HepG2 (cell line): ENCODE data around the gene KIF1B. TPM values are rescaled to one million over a fixed set of nuclear protein-coding genes. Genes with fewer than 3 reads are reported as not detected.

Source experiments
- CEBPB ChIP-seq: IDR thresholded peaks from 2 replicates; pipeline ENCODE4 v1.6.1; 2011; ENCODE audit warnings: low read depth, low read length, improper control_type of control experiment, borderline replicate concordance
- CEBPG ChIP-seq: IDR thresholded peaks from 2 replicates; pipeline ENCODE4 v1.6.1; 2016
- ELF3 ChIP-seq: IDR thresholded peaks from 2 replicates; pipeline ENCODE4 v1.6.1; 2016; ENCODE audit warnings: missing genetic modification reagents, missing compliant biosample characterization
- FOSL2 ChIP-seq: sonication (generic); formaldehyde crosslinking; IDR thresholded peaks from 2 replicates; pipeline ENCODE4 v1.4.0; 2020; ENCODE audit warnings: missing genetic modification reagents
- FOXO1 ChIP-seq: sonication (generic); formaldehyde crosslinking; IDR thresholded peaks from 2 replicates; pipeline ENCODE4 v1.4.0; 2020; ENCODE audit warnings: missing genetic modification reagents
- JUND ChIP-seq: sonication (generic); formaldehyde crosslinking; IDR thresholded peaks from 2 replicates; pipeline ENCODE4 v1.8.0; 2022; ENCODE audit warnings: mild to moderate bottlenecking, missing genetic modification reagents
- KDM1A ChIP-seq: IDR thresholded peaks from 2 replicates; pipeline ENCODE4 v1.6.1; 2016; ENCODE audit warnings: missing compliant biosample characterization
- POLR2G ChIP-seq: fragments of 200-400 bp; formaldehyde crosslinking; IDR thresholded peaks from 2 replicates; pipeline ENCODE4 v1.6.1; 2018; ENCODE audit warnings: mild to moderate bottlenecking, low read depth, low read length, moderate library complexity
- SNAPC2 ChIP-seq: sonication (generic); formaldehyde crosslinking; IDR thresholded peaks from 2 replicates; pipeline ENCODE4 v1.8.1; 2022; ENCODE audit warnings: mild to moderate bottlenecking, missing genetic modification reagents
- ZMYM2 ChIP-seq: sonication (generic); formaldehyde crosslinking; IDR thresholded peaks from 2 replicates; pipeline ENCODE4 v1.8.0; 2022; ENCODE audit warnings: mild to moderate bottlenecking, missing genetic modification reagents
- ZNF460 ChIP-seq: sonication (generic); formaldehyde crosslinking; IDR thresholded peaks from 2 replicates; pipeline ENCODE4 v1.5.1; 2020; ENCODE audit warnings: missing genetic modification reagents, mild to moderate bottlenecking, borderline replicate concordance
- ZNF629 ChIP-seq: sonication (generic); formaldehyde crosslinking; conservative IDR thresholded peaks from 2 replicates; pipeline ENCODE4 v1.5.0; 2020; ENCODE audit warnings: missing genetic modification reagents
- ZNF749 ChIP-seq: sonication (generic); formaldehyde crosslinking; IDR thresholded peaks from 2 replicates; pipeline ENCODE4 v1.8.0; 2022; ENCODE audit warnings: mild to moderate bottlenecking, missing genetic modification reagents, moderate library complexity, borderline replicate concordance
- polyA plus RNA-seq, 8 experiments: library from polyadenylated mRNA; depleted of rRNA in 3 of 8; stranded (reverse) in 7 of 8; unstranded in 1 of 8; fragments of >200 nt; fragmentation: Illumina TruSeq in 4 of 8; extraction: Trizol in 4 of 8; gene quantifications; 2 replicates each; pipeline versions ENCODE4 v1.2.1 to v1.2.3, GENCODE V29; 2011 to 2016; ENCODE audit warnings: low read depth in 4 of 8, missing spikeins in 1 of 8, mixed read lengths in 1 of 8; ENCODE audit not compliant: insufficient read depth in 1 of 8
- total RNA-seq, 5 experiments: library from RNA; depleted of rRNA; stranded (reverse); fragments of >200 nt; fragmentation: Illumina TruSeq; extraction: Trizol; gene quantifications; 2 replicates each; pipeline ENCODE4 v1.2.3, GENCODE V29; 2016; ENCODE audit warnings: low read depth in 1 of 5
- TF ChIP-seq, protein P1 (sequence below): IDR thresholded peaks from 2 replicates; pipeline ENCODE4 v1.6.1; 2016; ENCODE audit warnings: mild to moderate bottlenecking
- TF ChIP-seq, protein P2 (sequence below): sonication (generic); formaldehyde crosslinking; IDR thresholded peaks from 2 replicates; pipeline ENCODE4 v1.4.0; 2020; ENCODE audit warnings: missing genetic modification reagents
- TF ChIP-seq, protein P3 (sequence below): sonication (generic); formaldehyde crosslinking; IDR thresholded peaks from 2 replicates; pipeline ENCODE4 v1.4.0; 2020; ENCODE audit warnings: missing genetic modification reagents, mild to moderate bottlenecking, borderline replicate concordance

The KIF1B gene
- total and polyA plus RNA-seq, 2 of the 13 experiments (the other 11 are each of a cell fraction or from before 2014, with no cell fraction given): 26.7 to 32.5 TPM

DNA sequence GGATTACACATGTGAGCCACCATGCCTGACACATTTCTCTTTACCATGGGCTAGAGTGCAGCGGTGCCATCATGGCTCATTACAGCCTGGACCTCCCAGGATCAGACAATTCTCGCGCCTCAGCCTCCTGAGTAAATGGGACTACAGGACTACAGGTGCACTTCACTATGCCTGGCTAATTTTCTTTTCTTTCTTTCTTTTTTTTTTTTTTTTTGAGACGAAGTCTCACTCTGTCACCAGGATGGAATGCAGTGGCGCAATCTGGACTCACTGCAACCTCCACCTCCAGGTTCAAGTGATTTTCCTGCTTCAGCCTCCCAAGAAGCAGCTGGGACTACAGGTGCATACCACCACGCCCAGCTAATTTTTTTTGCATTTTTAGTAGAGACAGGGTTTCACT, 14.8 kb upstream of the KIF1B start (continued):
- TF ChIP-seq, protein P1, sequence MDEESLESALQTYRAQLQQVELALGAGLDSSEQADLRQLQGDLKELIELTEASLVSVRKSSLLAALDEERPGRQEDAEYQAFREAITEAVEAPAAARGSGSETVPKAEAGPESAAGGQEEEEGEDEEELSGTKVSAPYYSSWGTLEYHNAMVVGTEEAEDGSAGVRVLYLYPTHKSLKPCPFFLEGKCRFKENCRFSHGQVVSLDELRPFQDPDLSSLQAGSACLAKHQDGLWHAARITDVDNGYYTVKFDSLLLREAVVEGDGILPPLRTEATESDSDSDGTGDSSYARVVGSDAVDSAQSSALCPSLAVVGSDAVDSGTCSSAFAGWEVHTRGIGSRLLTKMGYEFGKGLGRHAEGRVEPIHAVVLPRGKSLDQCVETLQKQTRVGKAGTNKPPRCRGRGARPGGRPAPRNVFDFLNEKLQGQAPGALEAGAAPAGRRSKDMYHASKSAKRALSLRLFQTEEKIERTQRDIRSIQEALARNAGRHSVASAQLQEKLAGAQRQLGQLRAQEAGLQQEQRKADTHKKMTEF (CRISPR knock-in tag): peak; percentile 17; the same call in 1 of the 2 replicates
- TF ChIP-seq CEBPG (peak; percentile 67), FOXO1 (no peak), KDM1A (CRISPR knock-in tag) (0 out of 2 replicates have a peak, but pooled peaks have one; percentile 44), POLR2G (no peak), ZNF629 (CRISPR knock-in tag) (peak; percentile 84), CEBPB (peak; percentile 62; the same call in 1 of the 2 replicates), ELF3 (0 out of 2 replicates have a peak, but pooled peaks have one; percentile 29), ZNF460 (CRISPR knock-in tag) (peak; percentile 73), SNAPC2 (no peak), JUND (CRISPR knock-in tag) (no peak), FOSL2 (CRISPR knock-in tag) (peak; percentile 78), ZMYM2 (CRISPR knock-in tag) (peak; percentile 51; the same call in 1 of the 2 replicates), ZNF749 (no peak)
- TF ChIP-seq, protein P2, sequence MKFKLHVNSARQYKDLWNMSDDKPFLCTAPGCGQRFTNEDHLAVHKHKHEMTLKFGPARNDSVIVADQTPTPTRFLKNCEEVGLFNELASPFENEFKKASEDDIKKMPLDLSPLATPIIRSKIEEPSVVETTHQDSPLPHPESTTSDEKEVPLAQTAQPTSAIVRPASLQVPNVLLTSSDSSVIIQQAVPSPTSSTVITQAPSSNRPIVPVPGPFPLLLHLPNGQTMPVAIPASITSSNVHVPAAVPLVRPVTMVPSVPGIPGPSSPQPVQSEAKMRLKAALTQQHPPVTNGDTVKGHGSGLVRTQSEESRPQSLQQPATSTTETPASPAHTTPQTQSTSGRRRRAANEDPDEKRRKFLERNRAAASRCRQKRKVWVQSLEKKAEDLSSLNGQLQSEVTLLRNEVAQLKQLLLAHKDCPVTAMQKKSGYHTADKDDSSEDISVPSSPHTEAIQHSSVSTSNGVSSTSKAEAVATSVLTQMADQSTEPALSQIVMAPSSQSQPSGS: 0 out of 2 replicates have a peak, but pooled peaks have one; percentile 35
- TF ChIP-seq, protein P3, sequence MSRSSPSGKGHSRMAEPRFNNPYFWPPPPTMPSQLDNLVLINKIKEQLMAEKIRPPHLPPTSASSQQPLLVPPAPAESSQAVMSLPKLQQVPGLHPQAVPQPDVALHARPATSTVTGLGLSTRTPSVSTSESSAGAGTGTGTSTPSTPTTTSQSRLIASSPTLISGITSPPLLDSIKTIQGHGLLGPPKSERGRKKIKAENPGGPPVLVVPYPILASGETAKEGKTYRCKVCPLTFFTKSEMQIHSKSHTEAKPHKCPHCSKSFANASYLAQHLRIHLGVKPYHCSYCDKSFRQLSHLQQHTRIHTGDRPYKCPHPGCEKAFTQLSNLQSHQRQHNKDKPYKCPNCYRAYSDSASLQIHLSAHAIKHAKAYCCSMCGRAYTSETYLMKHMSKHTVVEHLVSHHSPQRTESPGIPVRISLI (CRISPR knock-in tag): peak; percentile 68; the same call in 1 of the 2 replicates
